Neuron (in vitro differentiated cells): ENCODE results near the gene CPSF4L.
"Not testable (repeated sequence)": the region's sequence is repeated elsewhere in the genome, so short reads cannot be mapped to it uniquely, and the experiment has no call there.

Source experiments
- H2AFZ ChIP-seq: one replicate; pipeline ENCODE4 v1.6.1; 2013; ENCODE audit warnings: low read depth, mild to moderate bottlenecking, inconsistent platforms, low read length, moderate library complexity
- H3K27me3 ChIP-seq: one replicate; pipeline ENCODE4 v1.6.1; 2013; ENCODE audit warnings: low read length; ENCODE audit not compliant: insufficient read depth
- H3K36me3 ChIP-seq: one replicate; pipeline ENCODE4 v1.6.1; 2013; ENCODE audit warnings: low read length; ENCODE audit not compliant: insufficient read depth
- H3K4me1 ChIP-seq: one replicate; pipeline ENCODE4 v1.6.1; 2013; ENCODE audit warnings: low read length; ENCODE audit not compliant: insufficient read depth
- H3K4me3 ChIP-seq: 2 replicates; pipeline ENCODE4 v1.5.1; 2013; ENCODE audit warnings: mild to moderate bottlenecking, low read length, moderate library complexity
- H3K9me3 ChIP-seq: one replicate; pipeline ENCODE4 v1.6.1; 2013; ENCODE audit warnings: low read length

The CPSF4L gene

DNA sequence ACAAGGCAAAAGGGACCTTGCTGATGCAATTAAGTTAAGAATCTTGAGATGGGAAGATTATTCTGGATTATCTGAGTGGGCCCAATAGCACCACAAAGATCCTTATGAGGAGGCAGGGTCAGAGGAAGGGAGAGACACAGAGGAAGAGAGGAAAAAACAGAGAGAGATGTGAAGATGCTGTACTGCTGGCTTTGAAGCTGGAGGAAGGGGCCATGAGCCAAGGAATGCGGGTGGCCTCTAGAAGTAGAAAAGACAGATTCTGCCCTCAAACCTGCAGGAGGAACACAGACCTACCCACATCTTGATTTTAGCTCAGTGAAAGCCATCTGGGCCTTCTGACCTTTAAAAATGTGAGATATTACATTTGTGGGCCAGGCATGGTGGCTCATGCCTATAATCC, 8.1 kb upstream of the CPSF4L start:
- no peak overlapping the region for H2AFZ ChIP-seq
- no peaks in the 10 kb centered on the region for H3K27me3 ChIP-seq
- H3K4me1 ChIP-seq, result no peaks in the 10 kb centered on the region
- no peaks in the 10 kb centered on the region for H3K36me3 ChIP-seq
- no peak overlapping the region for H3K4me3 ChIP-seq
- no peaks in the 10 kb centered on the region for H3K9me3 ChIP-seq

DNA sequence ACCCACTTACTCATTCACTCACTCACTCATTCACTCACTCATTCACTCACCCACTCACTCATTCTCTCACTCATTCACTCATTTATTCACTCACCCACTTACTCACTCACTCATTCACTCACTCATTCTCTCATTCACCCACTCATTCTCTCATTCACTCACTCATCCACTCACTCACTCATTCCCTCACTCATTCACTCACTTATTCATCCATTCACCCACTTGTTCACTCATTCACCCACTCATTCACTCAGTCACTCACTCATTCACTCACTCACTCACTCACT, 7.6 kb upstream of the CPSF4L start:
- no peaks in the 10 kb centered on the region for H3K36me3 ChIP-seq
- no peak overlapping the region for H2AFZ ChIP-seq
- no peaks in the 10 kb centered on the region for H3K9me3 ChIP-seq
- no peaks in the 10 kb centered on the region for H3K4me1 ChIP-seq
- H3K4me3 ChIP-seq, result no peak overlapping the region
- no peaks in the 10 kb centered on the region for H3K27me3 ChIP-seq

DNA sequence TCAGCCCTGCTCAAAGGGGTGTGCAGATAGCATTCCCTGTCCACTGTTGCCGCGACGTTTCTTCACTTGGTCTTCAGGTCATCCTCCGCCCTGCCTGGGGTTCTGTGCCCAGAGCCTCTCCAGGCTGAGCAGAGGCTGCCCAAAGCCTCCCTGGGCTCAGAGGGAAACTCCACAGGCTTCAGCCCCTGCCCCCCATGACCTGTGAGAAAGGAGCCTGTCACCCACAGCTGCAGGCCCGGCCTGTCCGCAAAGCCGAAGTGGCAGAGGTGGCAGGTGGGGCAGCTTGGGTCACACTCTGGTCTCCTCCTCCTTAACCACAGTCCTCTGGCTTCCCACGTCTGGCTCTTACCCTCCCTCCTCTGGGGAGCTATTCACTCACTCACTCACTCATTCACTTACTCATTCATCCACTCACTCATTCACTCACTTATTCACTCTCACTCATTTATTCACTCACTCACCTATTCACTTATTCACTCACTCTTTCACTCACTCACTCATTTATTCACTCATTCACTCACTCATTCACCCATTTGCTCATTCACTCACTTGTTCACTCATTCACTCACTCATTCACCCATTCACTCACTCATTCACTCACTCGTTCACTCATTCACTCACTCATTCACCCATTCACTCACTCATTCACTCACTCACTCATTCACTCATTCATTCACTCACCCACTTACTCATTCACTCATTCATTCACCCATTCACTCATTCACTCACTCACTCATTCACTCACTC, 7.1 kb upstream of the CPSF4L start:
- Histone ChIP-seq H2AFZ (no peak overlapping the region), H3K27me3 (no peaks in the 10 kb centered on the region), H3K4me1 (no peaks in the 10 kb centered on the region), H3K36me3 (no peaks in the 10 kb centered on the region), H3K4me3 (no peak overlapping the region), H3K9me3 (no peaks in the 10 kb centered on the region)

DNA sequence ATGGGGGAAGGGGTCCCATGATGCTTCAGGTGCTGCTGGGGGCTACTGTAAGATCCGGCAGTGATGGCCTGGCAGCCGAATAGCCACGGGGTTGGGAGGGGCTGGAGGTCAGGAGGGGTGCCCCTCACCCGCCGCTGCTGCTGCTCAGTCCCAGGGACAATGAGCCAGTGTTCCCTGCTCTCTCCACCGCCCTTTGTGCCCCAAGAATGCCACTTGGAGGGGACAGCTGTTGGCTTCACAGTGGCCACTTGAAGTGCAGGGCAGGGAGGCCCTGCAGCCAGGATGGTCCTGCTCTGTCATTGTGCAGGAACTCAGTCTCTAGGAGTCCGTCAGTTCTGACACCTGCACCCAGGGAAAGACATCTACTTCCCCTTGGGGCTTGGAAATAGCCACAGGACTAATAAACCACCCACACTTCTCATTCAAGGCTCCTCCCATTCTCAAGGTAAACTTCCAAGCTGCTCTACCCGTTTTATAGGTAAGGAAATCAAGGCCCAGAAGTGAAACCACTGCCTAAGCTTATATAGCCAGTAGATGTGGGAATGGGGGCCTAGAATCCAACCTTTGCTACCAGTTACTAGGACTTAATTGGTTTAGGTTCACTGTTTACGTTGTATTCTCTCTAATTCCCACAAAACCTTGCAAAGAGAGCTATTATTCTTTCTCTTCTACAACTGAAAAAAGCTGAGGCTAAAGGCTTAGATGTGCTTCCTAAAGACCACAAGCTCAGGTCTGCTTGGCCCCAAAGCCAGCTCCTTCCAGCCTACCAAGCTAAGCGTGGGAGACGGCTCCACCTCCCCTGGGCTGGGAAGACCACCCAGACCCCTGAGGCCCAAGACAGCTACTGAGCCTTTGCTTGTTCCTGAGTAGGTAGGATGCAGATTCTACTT, 6.2 kb upstream of the CPSF4L start:
- H3K4me1 ChIP-seq, result peaks cover 6% of the 10 kb centered on the region
- H2AFZ ChIP-seq, result no peak overlapping the region
- H3K36me3 ChIP-seq, result no peaks in the 10 kb centered on the region
- no peaks in the 10 kb centered on the region for H3K9me3 ChIP-seq
- H3K4me3 ChIP-seq, result no peak overlapping the region
- H3K27me3 ChIP-seq, result no peaks in the 10 kb centered on the region

DNA sequence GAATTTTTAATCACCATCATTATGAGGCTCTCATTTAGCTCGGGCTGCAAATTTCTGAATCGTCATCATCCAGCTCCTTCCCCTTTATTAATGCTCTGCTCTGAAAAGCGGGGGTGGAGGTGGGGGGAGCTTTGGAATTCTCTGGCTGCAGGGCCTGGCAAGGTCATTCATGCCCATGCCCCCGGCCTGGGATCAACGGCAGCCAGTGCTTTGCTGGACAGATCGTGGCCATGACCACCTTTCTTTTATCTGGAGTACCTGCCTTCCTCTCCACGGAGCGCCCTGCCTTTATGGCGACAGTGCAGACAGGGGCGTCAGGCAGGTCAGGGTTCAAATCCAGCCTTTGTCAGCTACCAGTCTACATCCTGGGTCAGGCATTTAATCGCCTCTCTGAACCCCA, 5.1 kb upstream of the CPSF4L start:
- Histone ChIP-seq H3K4me3 (no peak overlapping the region), H3K27me3 (no peaks in the 10 kb centered on the region), H3K9me3 (no peaks in the 10 kb centered on the region), H2AFZ (no peak overlapping the region), H3K4me1 (peaks cover 16% of the 10 kb centered on the region), H3K36me3 (no peaks in the 10 kb centered on the region)

DNA sequence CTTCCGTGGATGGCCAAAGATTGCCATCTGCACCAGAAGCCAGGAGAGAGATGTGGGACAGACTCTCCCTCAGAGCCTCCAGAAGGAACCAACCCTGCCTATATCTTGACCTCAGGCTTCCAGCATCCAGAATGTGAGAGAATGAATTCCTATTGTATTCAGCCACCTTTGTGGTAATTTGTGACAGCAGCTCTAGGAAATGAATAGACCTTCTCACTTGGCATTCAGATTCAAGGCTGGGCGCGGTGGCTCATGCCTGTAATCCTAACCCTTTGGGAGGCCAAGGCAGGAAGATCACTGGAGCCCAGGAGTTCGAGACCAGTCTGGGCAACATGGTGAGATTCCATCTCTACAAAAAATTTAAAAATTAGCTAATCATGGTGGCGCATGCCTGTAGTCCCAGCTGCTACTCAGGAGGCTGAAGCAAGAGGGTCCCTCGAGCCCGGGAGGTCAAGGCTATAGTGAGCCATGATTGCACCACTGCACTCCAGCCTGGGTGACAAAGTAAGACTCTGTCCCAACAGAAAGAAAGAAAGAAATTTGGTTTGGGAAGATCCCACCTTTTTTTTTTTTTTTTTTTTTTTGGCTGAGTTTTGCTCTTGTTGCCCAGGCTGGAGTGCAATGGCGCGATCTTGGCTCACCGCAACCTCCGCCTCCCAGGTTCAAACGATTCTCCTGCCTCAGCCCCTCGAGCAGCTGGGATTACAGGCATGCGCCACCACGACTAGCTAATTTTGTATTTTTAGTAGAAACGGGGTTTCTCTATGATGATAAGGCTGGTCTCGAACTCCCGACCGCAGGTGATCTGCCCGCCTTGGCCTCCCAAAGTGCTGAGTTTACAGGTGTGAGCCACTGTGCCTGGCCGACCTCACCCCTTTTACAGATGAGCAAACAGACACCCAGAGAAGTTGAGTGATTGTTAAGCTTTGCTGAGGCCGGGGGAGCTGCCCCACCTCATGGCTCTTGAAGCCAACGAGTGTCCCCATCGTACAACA, 4.3 kb upstream of the CPSF4L start:
- H3K4me3 ChIP-seq, result no peak overlapping the region
- no peaks in the 10 kb centered on the region for H3K36me3 ChIP-seq
- H3K27me3 ChIP-seq, result no peaks in the 10 kb centered on the region
- H2AFZ ChIP-seq, result no peak overlapping the region
- no peaks in the 10 kb centered on the region for H3K9me3 ChIP-seq
- H3K4me1 ChIP-seq, result peaks cover 19% of the 10 kb centered on the region

GRCh38 chr17:73264448-73264847, 2.8 kb upstream of the CPSF4L start:
- H3K9me3 ChIP-seq, H3K4me3 ChIP-seq, H2AFZ ChIP-seq, H3K27me3 ChIP-seq, H3K36me3 ChIP-seq: not testable (repeated sequence)
- H3K4me1 ChIP-seq, result peaks cover 19% of the 10 kb centered on the region

DNA sequence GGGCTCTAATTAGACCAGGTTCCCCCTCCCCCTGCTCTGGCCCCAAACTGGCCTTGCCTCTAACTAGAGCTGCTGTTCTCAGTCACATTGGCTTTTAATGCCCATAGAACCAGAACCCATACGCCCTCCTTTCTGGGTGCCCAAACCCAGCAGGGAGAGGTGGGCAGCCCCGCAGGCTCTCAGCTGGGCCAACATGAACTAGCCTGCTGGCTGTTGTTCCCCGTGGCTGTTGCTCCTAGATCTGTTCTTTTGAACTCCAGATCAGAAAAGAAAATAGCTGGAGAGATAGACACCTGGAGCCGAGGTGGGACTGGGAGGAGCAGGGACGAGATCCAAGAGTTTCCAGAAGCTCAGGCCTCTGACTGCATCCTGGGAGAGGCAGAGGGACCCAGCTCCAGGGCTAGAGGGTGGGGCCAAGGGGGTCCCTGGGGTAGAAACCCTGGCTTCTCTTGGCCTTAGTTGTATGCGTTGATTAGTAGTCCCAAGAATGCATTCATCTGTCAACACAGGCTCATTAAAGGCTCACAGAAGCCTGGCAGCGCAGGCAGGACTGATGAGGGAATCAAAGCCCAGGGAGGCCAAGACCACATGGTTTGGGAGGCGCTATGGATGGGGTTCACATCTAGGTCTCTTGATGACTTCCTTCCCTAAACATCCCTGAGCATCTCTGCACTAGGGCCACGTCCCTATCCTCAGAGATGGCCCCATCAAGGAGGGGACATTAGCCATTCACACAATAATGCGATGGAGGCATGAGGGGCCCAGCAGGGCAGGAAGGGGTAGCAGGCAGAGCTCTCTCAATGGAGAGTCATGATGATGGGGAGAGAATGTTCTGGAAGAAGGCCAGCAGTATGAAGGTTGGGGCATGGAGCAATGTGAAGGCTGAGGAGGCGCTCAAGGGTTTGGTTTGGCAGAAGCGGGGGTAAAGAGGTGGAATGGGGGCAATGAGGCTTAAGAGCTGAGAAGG, 1.3 kb upstream of the CPSF4L start:
- Histone ChIP-seq H3K27me3 (no peaks in the 10 kb centered on the region), H3K4me1 (peaks cover 19% of the 10 kb centered on the region), H3K9me3 (no peaks in the 10 kb centered on the region), H3K36me3 (no peaks in the 10 kb centered on the region), H3K4me3 (no peak overlapping the region), H2AFZ (peak overlapping the region; percentile 76)

- H3K27me3 ChIP-seq, result no peaks in the 10 kb centered on the region
These were observed 434 bp upstream of the CPSF4L start for GRCh38 chr17:73261952-73262675.

DNA sequence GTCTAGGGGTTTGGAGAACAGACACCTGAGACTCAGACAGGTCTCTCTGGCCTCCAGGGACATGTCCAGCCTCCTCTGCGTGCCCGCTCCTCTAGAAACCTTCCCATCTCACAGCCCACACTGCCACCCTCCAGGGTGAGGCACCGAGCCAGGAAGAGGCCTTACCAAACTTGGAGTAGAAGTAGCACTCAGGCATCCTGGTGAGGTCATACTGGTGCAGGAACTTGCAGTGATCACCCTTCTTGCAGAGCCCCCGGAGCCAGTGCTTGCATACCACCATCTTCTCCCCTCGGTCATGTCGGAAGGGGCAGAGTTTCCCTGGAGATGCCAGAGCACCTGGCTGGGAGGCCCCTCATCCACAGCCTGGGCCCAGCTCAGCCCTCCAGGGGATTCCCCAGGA, 4.2 kb downstream of the CPSF4L start:
- Histone ChIP-seq H3K27me3 (no peaks in the 10 kb centered on the region), H3K4me3 (no peak overlapping the region), H2AFZ (no peak overlapping the region), H3K9me3 (no peaks in the 10 kb centered on the region), H3K4me1 (peaks cover 10% of the 10 kb centered on the region), H3K36me3 (no peaks in the 10 kb centered on the region)

More at GRCh38 chr17:73261952-73262675, 434 bp upstream of the CPSF4L start:
- Histone ChIP-seq H3K36me3 (no peaks in the 10 kb centered on the region), H2AFZ (peak overlapping the region; percentile 76), H3K9me3 (no peaks in the 10 kb centered on the region), H3K4me3 (no peak overlapping the region), H3K4me1 (peaks cover 19% of the 10 kb centered on the region)

DNA sequence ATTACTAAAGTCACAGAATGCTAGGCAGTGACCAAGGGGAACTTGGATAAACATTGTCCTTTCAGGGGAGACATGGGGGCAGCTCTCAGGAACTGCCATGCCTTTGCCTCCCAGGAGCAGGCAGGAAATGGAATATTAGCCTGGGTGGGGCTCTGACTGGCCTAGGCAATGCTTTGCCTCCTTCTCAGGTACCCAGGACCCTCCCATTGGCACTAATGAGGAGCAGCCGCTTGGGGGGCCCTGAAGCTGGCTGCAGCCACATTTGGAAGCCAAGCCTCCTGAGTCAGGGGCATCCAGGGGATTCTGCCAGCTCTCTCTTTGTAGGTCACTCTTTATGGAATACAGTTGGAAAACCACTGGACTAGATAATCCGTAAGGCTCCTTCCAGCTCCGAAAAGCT, 5.5 kb downstream of the CPSF4L start:
- Histone ChIP-seq H2AFZ (no peak overlapping the region), H3K4me3 (no peak overlapping the region), H3K36me3 (no peaks in the 10 kb centered on the region), H3K27me3 (no peaks in the 10 kb centered on the region), H3K9me3 (no peaks in the 10 kb centered on the region), H3K4me1 (no peaks in the 10 kb centered on the region)
